ENCODE data around the gene HPF1.
"Not testable (repeated sequence)": the region's sequence is repeated elsewhere in the genome, so short reads cannot be mapped to it uniquely, and the experiment has no call there.

HPF1 gene

DNA sequence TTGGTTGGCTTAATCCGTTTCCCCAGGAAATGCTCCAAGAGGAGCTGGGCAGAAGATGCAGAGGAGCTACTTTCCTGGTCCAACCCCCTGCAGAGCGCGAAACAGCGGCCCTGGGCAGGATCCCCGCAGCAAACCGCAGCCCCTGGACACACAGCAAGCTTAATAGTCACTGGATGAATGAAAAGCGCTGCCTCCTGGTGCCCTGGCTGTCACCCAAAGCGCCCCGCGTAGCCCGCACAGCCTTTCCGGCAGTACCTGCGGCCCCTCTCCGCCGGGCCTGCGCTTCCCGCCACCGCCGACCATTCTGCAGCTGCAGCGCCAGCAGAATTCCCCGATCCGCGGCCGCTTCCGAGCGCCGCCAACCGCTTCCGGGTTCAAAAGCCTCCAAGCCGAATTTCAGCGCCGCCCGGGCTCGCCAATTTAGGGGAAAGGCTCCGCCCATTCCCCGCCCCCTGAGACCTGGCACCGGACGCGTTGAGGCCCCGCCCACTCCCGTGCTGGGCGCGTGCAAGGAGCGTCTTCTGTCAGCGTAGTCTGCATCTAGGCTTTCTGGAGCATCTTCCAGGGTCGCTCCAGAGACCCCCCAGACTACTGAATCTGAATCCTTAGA, at the start of gene HPF1:
TSS of gene HPF1 (minus strand) at position 370 of the 610 bp plus-strand sequence. CDS start at position 303, 67 bp downstream.
- ATAC-seq (ENCODE audit: insufficient read depth, low read depth) (peak; percentile 85), DNase-seq (peak; percentile 95)
- H3K27ac ChIP-seq (ENCODE audit: low read length), result peak within 1 kb of the TSS; percentile 71

DNA sequence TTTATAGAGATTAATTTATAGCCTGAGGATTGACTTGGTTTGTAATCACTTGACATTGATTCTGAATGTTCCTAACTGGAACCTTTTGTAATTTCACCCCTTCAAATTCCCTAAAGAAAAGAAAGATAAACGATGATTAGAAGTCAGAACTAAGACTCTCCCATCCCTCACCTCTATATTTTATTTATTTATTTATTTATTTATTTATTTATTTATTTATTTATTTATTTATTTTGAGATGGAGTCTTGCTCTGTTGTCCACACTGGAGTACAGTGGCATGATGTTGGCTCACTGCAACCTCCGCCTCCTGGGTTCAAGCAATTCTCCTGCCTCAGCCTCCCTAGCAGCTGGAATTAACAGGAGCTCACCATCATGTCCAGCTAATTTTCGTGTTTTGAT, 49.0 kb upstream of the HPF1 start:
- not testable (repeated sequence) for H3K27ac ChIP-seq (ENCODE audit: low read length); H3K27me3 ChIP-seq (ENCODE audit: insufficient read depth, low read length, poor library complexity); H3K9me3 ChIP-seq (ENCODE audit: insufficient read depth, low read length, severe bottlenecking); H4K20me1 ChIP-seq (ENCODE audit: insufficient read depth, low read length); H2AFZ ChIP-seq (ENCODE audit: low read depth, low read length); H3K9ac ChIP-seq (ENCODE audit: low read depth, low read length); H3K4me3 ChIP-seq (ENCODE audit: low read depth in 1 of 2, low read length in 2 of 2); ATAC-seq (ENCODE audit: insufficient read depth, low read depth); H3K36me3 ChIP-seq (ENCODE audit: insufficient read depth, low read length); DNase-seq; H3K4me2 ChIP-seq (ENCODE audit: insufficient read depth, low read length); H3K4me1 ChIP-seq (ENCODE audit: insufficient read depth, low read length); H3K79me2 ChIP-seq (ENCODE audit: insufficient read depth, low read length)

More for the DNA sequence above, at the start of gene HPF1:
- Histone ChIP-seq H3K4me3 (ENCODE audit: low read depth in 1 of 2, low read length in 2 of 2) (peak within 1 kb of the TSS; percentile 71 to 94), H3K79me2 (ENCODE audit: insufficient read depth, low read length) (peaks cover 21% of the 10 kb centered on the region), H3K36me3 (ENCODE audit: insufficient read depth, low read length) (peaks cover 8% of the 10 kb centered on the region), H3K4me2 (ENCODE audit: insufficient read depth, low read length) (peak within 1 kb of the TSS; percentile 71), H3K9me3 (ENCODE audit: insufficient read depth, low read length, severe bottlenecking) (no peaks in the 10 kb centered on the region), H3K4me1 (ENCODE audit: insufficient read depth, low read length) (peaks cover 35% of the 10 kb centered on the region), H4K20me1 (ENCODE audit: insufficient read depth, low read length) (no peaks in the 10 kb centered on the region), H3K9ac (ENCODE audit: low read depth, low read length) (peak within 1 kb of the TSS; percentile 79), H2AFZ (ENCODE audit: low read depth, low read length) (peak within 1 kb of the TSS; percentile 97), H3K27me3 (ENCODE audit: insufficient read depth, low read length, poor library complexity) (no peaks in the 10 kb centered on the region)
- TF ChIP-seq, protein P1, sequence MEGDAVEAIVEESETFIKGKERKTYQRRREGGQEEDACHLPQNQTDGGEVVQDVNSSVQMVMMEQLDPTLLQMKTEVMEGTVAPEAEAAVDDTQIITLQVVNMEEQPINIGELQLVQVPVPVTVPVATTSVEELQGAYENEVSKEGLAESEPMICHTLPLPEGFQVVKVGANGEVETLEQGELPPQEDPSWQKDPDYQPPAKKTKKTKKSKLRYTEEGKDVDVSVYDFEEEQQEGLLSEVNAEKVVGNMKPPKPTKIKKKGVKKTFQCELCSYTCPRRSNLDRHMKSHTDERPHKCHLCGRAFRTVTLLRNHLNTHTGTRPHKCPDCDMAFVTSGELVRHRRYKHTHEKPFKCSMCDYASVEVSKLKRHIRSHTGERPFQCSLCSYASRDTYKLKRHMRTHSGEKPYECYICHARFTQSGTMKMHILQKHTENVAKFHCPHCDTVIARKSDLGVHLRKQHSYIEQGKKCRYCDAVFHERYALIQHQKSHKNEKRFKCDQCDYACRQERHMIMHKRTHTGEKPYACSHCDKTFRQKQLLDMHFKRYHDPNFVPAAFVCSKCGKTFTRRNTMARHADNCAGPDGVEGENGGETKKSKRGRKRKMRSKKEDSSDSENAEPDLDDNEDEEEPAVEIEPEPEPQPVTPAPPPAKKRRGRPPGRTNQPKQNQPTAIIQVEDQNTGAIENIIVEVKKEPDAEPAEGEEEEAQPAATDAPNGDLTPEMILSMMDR (IDR thresholded peaks at IDR 0.05; ENCODE audit: borderline replicate concordance, extremely low read depth, low read length, poor library complexity, severe bottlenecking), result peak; percentile 11
- no peak for TF ChIP-seq EZH2 (IDR thresholded peaks at IDR 0.05; ENCODE audit: borderline replicate concordance, low read depth, low read length, severe bottlenecking)

DNA sequence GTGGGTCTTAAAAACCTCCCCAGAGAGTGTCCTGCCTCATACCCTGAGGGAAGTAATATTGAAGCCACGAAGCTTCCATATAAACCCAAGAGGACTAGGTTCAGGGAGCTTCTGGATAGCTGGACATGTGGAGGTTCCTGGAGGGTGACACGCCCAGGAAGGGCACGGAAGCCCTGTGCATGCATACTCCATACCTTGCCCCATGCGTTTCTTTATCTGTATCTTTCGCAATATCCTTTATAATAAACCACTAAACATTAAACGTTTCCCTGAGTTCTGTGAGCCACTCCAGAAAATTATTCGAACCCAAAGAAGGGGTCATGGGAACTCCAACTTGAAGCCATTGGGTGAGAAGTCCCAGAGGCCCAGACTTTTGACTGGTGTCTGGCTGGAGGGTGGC, 45.7 kb upstream of the HPF1 start:
- Histone ChIP-seq H3K79me2 (ENCODE audit: insufficient read depth, low read length) (no peaks in the 10 kb centered on the region), H3K4me2 (ENCODE audit: insufficient read depth, low read length) (no peak overlapping the region), H3K4me3 (ENCODE audit: low read depth in 1 of 2, low read length in 2 of 2) (no peak overlapping the region), H3K36me3 (ENCODE audit: insufficient read depth, low read length) (no peaks in the 10 kb centered on the region), H2AFZ (ENCODE audit: low read depth, low read length) (no peak overlapping the region), H3K4me1 (ENCODE audit: insufficient read depth, low read length) (no peaks in the 10 kb centered on the region), H4K20me1 (ENCODE audit: insufficient read depth, low read length) (no peaks in the 10 kb centered on the region), H3K27me3 (ENCODE audit: insufficient read depth, low read length, poor library complexity) (no peaks in the 10 kb centered on the region), H3K27ac (ENCODE audit: low read length) (no peak overlapping the region), H3K9ac (ENCODE audit: low read depth, low read length) (no peak overlapping the region), H3K9me3 (ENCODE audit: insufficient read depth, low read length, severe bottlenecking) (peaks cover 3% of the 10 kb centered on the region)
- TF ChIP-seq, protein P1 (IDR thresholded peaks at IDR 0.05; ENCODE audit: borderline replicate concordance, extremely low read depth, low read length, poor library complexity, severe bottlenecking), result no peak
- no peak for TF ChIP-seq EZH2 (IDR thresholded peaks at IDR 0.05; ENCODE audit: borderline replicate concordance, low read depth, low read length, severe bottlenecking)
- no peak for DNase-seq
- no peak for ATAC-seq (ENCODE audit: insufficient read depth, low read depth)

DNA sequence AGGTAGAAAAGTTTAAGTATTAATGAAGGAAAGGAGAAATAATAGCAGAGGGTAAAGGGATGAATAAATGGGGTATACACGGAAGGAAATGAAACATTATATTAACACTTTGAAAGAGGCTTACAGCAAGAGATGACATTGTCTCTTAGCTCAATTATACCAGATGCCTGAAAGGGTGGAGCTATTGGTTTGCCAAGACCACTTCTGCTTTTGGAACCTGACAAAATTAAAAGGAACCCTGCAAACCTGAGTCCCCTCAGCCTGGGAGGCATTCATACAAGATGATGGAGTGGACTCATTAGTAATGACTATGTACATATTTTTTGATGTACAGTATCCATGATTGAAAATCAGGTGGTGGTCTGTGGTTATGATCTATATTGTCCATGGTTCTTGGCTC, 45.1 kb upstream of the HPF1 start:
- H3K27me3 ChIP-seq (ENCODE audit: insufficient read depth, low read length, poor library complexity), result no peaks in the 10 kb centered on the region
- H3K27ac ChIP-seq (ENCODE audit: low read length), result no peak overlapping the region
- no peak for TF ChIP-seq EZH2 (IDR thresholded peaks at IDR 0.05; ENCODE audit: borderline replicate concordance, low read depth, low read length, severe bottlenecking)
- TF ChIP-seq, protein P1 (IDR thresholded peaks at IDR 0.05; ENCODE audit: borderline replicate concordance, extremely low read depth, low read length, poor library complexity, severe bottlenecking), result no peak
- no peak overlapping the region for H3K4me3 ChIP-seq (ENCODE audit: low read depth in 1 of 2, low read length in 2 of 2)
- H3K9me3 ChIP-seq (ENCODE audit: insufficient read depth, low read length, severe bottlenecking), result peaks cover 3% of the 10 kb centered on the region
- no peak for ATAC-seq (ENCODE audit: insufficient read depth, low read depth)
- no peak overlapping the region for H3K9ac ChIP-seq (ENCODE audit: low read depth, low read length)
- no peak overlapping the region for H3K4me2 ChIP-seq (ENCODE audit: insufficient read depth, low read length)
- DNase-seq, result no peak
- H3K36me3 ChIP-seq (ENCODE audit: insufficient read depth, low read length), result no peaks in the 10 kb centered on the region
- no peaks in the 10 kb centered on the region for H4K20me1 ChIP-seq (ENCODE audit: insufficient read depth, low read length)
- H3K79me2 ChIP-seq (ENCODE audit: insufficient read depth, low read length), result no peaks in the 10 kb centered on the region
- H2AFZ ChIP-seq (ENCODE audit: low read depth, low read length), result no peak overlapping the region
- no peaks in the 10 kb centered on the region for H3K4me1 ChIP-seq (ENCODE audit: insufficient read depth, low read length)
